NAMALWA (cell line): ENCODE data around the gene TOGARAM1.

ENCODE experiments used
- DNase-seq: peaks from one replicate; pipeline ENCODE4 v3.0.0-alpha.2; 2015; ENCODE audit warnings: low spot score

Gene TOGARAM1

DNA sequence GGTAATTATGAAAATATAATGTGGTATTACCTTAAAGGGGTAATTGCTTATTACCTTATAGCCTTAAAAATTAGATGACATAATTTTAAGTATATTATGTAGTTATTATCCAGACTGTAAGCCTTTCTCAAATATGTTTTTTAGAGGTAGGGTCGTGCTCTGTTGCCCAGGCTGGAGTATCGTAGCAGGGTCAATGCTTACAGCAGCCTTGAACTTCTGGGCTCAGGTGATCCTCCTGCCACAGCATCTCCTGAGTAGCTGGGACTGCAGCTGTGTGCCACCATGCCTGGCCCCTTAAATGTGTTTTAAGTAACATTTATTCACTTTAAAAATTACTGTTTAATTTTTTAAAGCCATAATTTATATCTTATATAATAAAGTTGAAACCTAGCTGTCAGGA, 132.3 kb downstream of the TOGARAM1 start:
- DNase-seq = no peak

DNA sequence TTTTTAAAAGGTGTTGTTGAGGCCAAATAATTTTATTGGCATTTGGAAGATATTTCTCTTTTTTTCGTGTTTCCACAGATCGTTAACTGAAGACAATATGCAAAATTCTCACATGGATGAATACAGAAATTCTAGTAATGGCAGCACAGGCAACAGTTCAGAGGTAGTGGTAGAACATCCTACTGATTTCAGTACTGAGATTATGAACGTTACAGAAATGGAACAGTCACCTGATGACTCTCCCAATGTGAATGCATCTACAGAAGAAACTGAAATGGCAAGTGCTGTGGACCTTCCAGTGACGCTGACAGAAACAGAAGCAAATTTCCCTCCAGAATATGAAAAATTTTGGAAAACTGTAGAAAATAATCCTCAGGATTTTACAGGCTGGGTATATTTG, 133.2 kb downstream of the TOGARAM1 start:
- no peak for DNase-seq

DNA sequence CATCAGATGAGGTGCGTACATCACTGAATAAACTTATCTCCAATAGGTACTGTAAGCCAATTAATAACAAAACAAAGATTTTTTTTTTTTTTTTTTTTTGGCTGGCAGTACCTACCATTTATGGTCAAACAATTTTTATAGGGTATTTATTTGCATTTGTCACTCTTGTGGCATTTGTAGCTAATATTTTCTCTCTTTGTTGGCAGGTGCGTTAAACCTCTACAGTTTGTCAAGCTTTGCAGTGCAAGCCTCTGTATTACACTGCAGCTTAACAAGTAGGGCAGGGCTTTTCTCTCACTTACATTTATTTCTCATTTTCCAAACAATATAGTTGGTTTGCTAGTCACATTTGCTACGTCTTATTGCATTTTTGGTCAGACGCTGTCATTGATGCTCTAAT, 134.2 kb downstream of the TOGARAM1 start:
- DNase-seq = no peak

DNA sequence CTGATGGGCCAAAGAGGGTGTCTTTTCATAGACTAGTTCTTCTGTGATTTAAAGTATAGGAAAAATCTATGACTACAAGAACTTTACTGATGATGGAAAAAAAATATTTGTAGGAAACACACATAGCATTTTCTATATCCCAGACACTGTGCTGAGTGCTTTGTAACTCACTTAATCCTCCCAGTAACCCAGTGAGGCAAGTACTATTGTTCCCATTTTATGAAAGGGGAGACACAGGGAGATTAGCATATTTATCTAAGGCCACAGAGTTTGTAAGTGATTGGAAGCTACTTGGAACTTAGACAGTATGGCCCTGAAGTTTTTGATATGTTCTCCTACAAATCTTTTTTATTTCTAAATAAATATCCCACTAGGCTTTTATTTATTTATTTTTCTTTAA, 141.8 kb downstream of the TOGARAM1 start:
- no peak for DNase-seq

DNA sequence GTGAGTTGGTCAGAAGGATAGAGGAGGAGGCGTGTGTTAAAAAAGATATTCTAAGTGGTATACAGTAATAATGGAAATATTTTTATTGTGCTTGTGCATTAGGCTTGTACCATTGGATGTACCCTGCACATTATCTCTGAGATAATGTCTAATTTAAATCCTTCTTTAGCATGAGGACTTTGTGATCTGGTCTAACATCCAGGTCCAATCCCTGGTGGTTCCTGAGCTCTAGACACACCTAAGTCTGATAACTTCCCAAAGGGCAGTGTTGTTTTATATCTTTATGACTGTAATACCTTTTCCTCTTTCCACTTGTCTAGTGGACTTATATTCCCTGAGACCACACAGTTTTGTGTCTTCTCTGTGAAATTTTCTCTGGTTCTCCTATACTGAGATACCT, 142.6 kb downstream of the TOGARAM1 start:
- no peak for DNase-seq

DNA sequence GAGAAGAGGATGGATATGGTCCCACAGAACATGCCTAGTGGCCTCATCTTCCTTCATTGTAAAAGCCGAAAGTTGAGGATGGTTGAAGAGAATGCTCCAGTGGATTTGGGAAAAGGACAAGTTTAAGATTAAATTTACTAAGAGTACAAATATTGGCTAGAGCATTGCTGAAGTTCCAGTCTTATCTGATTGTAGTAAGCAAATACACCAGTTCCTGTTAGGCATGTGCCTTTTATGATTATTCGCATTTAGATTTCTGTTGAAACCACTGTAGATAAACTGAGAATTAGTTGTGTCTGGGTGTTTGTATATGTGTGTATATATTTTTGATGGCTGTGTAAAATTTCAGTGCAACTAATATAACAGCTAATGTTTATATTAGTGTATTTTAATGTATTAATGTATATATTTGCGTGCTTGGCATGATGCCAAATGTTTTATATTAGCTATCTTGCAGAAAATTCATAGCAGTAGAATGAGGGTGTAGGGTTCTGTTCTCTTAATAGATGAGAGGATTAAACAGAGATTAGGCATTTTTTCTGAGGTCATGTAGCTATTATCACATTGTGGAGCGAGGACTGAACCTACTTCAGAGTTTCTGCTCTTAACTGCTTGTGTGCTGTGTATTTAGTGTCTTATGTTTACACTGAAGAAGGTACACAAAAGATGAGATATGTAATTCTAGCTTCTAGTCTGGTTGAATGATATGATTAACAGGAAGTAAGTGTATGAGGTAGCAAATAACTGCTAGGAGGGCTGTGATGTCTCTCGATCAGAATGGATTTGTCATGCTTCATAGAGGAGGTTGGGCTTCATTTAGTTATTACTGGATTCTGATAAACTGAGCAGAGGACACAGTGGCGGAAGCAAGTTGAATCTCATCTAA, 151.1 kb downstream of the TOGARAM1 start:
- DNase-seq = no peak

DNA sequence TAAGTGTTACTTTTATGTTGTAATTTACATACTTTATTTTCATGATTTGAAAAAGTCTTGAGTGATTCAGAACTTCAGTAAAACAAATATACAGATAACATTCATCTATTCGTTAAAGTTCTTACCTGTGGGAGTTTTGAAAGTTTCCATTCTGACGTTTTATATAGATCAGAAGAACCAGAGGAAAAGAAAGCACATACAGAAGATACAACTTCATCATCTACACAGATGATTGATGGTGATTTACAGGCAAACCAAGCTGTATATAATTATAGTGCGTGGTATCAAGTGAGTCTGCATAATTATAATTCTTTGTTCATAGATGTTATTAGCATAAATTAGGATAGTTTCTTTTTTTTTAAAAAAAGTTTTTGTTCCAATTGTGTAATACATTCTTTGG, 152.3 kb downstream of the TOGARAM1 start:
- DNase-seq = no peak

DNA sequence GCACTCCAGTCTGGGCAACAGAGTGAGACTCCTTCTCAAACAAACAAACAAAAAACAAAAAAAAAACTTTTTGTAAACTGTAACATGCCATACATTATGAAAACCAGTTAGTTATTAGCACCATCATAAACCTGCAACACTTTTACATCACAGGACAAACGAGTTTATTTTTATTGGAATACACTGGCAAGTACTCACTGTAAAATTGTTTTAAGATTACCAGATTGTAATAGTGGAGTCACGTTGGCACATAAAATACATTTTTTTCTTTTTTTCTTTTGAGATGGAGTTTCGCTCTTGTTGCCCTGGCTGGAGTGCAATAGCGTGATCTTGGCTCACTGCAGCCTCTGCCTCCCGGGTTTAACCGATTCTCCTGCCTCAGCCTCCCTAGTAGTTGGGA, 156.6 kb downstream of the TOGARAM1 start:
- no peak for DNase-seq

DNA sequence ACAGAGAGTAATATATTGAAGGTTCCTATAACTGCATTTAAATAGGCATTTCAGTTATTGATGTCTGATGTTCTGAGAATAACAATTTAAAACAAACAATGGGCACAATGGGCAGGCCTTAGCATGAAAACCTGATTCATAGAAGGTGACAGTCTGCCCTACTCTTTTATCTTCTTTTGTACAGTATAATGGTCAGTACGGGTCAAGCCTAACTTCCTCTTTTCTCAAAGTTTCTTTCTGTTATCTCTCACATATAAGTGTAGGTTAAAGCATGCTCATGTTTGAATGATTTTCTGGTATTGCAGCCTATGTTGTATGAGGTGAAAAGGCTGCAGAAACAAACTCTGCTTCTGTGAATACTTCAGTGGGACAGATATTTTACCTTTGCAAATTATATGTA, 158.1 kb downstream of the TOGARAM1 start:
- DNase-seq = no peak

DNA sequence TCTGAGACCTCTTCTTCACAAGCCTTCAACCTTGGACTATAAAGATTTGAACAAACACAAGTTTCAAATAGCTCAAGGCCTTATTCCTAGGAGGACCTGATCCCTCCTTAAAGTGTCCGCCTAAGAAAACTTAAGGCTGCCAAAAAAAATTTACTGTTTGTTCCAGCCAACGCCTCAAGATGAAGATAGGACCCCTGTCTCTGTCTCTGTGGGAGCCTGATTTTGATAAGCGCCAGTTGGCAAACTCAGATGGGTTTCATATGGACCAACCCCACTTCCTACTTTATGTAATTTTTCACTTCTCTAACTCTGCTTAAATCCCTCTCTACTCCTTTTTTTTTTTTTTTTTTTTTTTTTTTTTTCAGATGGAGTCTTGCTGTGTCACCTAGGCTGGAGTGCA, 161.3 kb downstream of the TOGARAM1 start:
- DNase-seq = no peak
